Keratinocyte (primary cell): ENCODE results near the gene USH2A. TPM values are rescaled to one million over a fixed set of nuclear protein-coding genes. Genes with fewer than 3 reads are reported as not detected.
A peak's percentile ranks its signal among the peaks of the same experiment; 100 is the strongest.

ENCODE experiments used
- DNase-seq: peaks from one replicate; pipeline ENCODE4 v3.0.0-alpha.2; 2011; ENCODE audit warnings: low read depth, missing footprints, low spot score
- FAIRE-seq: peaks from 2 replicates; lab custom pipeline; 2011; peaks lifted over from hg19 to GRCh38; lab: Jason Lieb, UNC
- H2AFZ ChIP-seq: 2 replicates; pipeline ENCODE4 v1.6.0; 2012; ENCODE audit warnings: low read length, control low read depth, inconsistent platforms; ENCODE audit not compliant: control insufficient read depth
- H3K27ac ChIP-seq: 2 replicates; pipeline ENCODE4 v1.5.1; 2011; ENCODE audit warnings: low read length; ENCODE audit not compliant: control insufficient read depth, insufficient read depth
- H3K27me3 ChIP-seq: 3 replicates; pipeline ENCODE4 v1.6.0; 2011; ENCODE audit warnings: low read length; ENCODE audit not compliant: control insufficient read depth, insufficient read depth; ENCODE audit errors: extremely low read depth
- H3K36me3 ChIP-seq, 2 experiments: 2 replicates in 1 of 2; 3 replicates in 1 of 2; pipeline ENCODE4 v1.5.1; 2011; ENCODE audit warnings: low read length in 2 of 2, mild to moderate bottlenecking in 1 of 2; ENCODE audit not compliant: control insufficient read depth in 2 of 2, insufficient read depth in 2 of 2; ENCODE audit errors: extremely low read depth in 1 of 2
- H3K4me1 ChIP-seq: 3 replicates; pipeline ENCODE4 v1.5.1; 2011; ENCODE audit warnings: low read length; ENCODE audit not compliant: control insufficient read depth, insufficient read depth; ENCODE audit errors: extremely low read depth
- H3K4me2 ChIP-seq: 3 replicates; pipeline ENCODE4 v1.6.0; 2011; ENCODE audit warnings: low read depth, low read length; ENCODE audit not compliant: control insufficient read depth, insufficient read depth; ENCODE audit errors: extremely low read depth
- H3K4me3 ChIP-seq, 3 experiments: fragments of 200-600 bp in 1 of 3; sonication (generic) in 1 of 3; 2 replicates in 2 of 3; 3 replicates in 1 of 3; pipeline ENCODE4 v1.5.1; 2011 to 2016; ENCODE audit warnings: low read length in 3 of 3, mild to moderate bottlenecking in 3 of 3, control low read depth in 2 of 3, inconsistent platforms in 1 of 3, low read depth in 1 of 3, mixed read lengths in 1 of 3, mixed run types in 1 of 3, moderate library complexity in 1 of 3; ENCODE audit not compliant: control insufficient read depth in 2 of 3, insufficient read depth in 2 of 3; ENCODE audit errors: extremely low read depth in 1 of 3
- H3K79me2 ChIP-seq: 2 replicates; pipeline ENCODE4 v1.6.0; 2012; ENCODE audit warnings: low read length; ENCODE audit not compliant: control insufficient read depth, insufficient read depth
- H3K9ac ChIP-seq: 3 replicates; pipeline ENCODE4 v1.6.0; 2011; ENCODE audit warnings: low read length; ENCODE audit not compliant: control insufficient read depth, insufficient read depth; ENCODE audit errors: extremely low read depth
- H3K9me1 ChIP-seq: 3 replicates; pipeline ENCODE4 v1.6.0; 2011; ENCODE audit warnings: low read length; ENCODE audit not compliant: control insufficient read depth, insufficient read depth; ENCODE audit errors: extremely low read depth
- H3K9me3 ChIP-seq: 2 replicates; pipeline ENCODE4 v1.5.1; 2012; ENCODE audit warnings: low read depth, low read length; ENCODE audit not compliant: control insufficient read depth
- H4K20me1 ChIP-seq: 3 replicates; pipeline ENCODE4 v1.6.0; 2011; ENCODE audit warnings: low read length; ENCODE audit not compliant: control insufficient read depth, insufficient read depth; ENCODE audit errors: extremely low read depth
- EZH2 ChIP-seq: IDR thresholded peaks from one replicate; pipeline ENCODE4 v1.6.1; 2012; ENCODE audit warnings: inconsistent platforms, mild to moderate bottlenecking, low read length, moderate library complexity
- dilution Hi-C: fragments of 300-500 bp; cut with MboI; formaldehyde crosslinking; loops from one replicate; pipeline ENCODE4 v1.7.0; 2020; ENCODE audit warnings: low sequenced_read_pairs; ENCODE audit not compliant: extremely low pct_ligation_motif_present
- polyA plus RNA-seq, 5 experiments: library from polyadenylated mRNA; depleted of rRNA in 3 of 5; stranded (reverse) in 3 of 5; stranded (forward) in 1 of 5; unstranded in 1 of 5; fragments of >200 nt; gene quantifications; 1 replicate in 1 of 5; 2 replicates in 3 of 5; 3 replicates in 1 of 5; pipeline versions ENCODE4 v1.2.1 to v1.2.3, GENCODE V29; 2011 to 2012; ENCODE audit warnings: missing spikeins in 2 of 5, low read depth in 1 of 5, low replicate concordance in 1 of 5
- TF ChIP-seq, protein P1 (sequence below), 3 experiments: IDR thresholded peaks in 1 of 3; conservative IDR thresholded peaks in 1 of 3; optimal IDR thresholded peaks in 1 of 3; 2 replicates in 2 of 3; 3 replicates in 1 of 3; pipeline versions ENCODE3 to v1.5.1; 2011; ENCODE audit warnings: low read length in 3 of 3, mild to moderate bottlenecking in 3 of 3, moderate library complexity in 2 of 3, control low read depth in 1 of 3, inconsistent platforms in 1 of 3; ENCODE audit not compliant: insufficient read depth in 2 of 3; ENCODE audit errors: extremely low read depth in 1 of 3

The USH2A gene
- polyA plus RNA-seq, 1 donor (not counting 4 experiments of a cell fraction or from before 2014, with no cell fraction given), result not detected

DNA sequence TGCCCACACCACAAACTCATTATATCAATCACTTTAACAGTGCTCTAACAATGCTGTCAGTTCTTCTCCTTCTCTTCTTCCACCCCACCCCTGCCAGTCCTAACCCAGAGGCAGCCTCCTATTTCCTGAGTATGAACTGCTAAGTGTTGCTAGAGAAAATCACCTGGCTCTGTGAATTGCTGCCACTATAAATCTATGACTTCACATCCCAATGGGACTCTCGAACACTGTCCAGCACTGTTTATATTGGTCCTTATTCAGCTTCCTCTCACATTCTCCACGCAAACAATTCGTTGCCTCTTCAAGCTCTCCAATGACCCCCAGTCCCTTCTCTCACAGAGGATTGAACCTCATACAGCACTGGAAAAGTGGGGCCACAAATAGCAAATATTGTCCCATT lies 27.0 kb upstream of the USH2A start:
- Histone ChIP-seq H3K27ac (no peak overlapping the region), H3K9me1 (no peaks in the 10 kb centered on the region), H3K36me3 (no peaks in the 10 kb centered on the region), H3K4me2 (no peak overlapping the region), H4K20me1 (no peaks in the 10 kb centered on the region), H3K4me1 (peaks cover 3% of the 10 kb centered on the region), H3K9me3 (no peaks in the 10 kb centered on the region), H3K9ac (no peak overlapping the region), H3K4me3 (no peak overlapping the region), H2AFZ (no peak overlapping the region), H3K27me3 (no peaks in the 10 kb centered on the region), H3K79me2 (no peaks in the 10 kb centered on the region)
- DNase-seq, result no peak
- no peak for FAIRE-seq
- TF ChIP-seq EZH2, result no peak
- TF ChIP-seq, protein P1, sequence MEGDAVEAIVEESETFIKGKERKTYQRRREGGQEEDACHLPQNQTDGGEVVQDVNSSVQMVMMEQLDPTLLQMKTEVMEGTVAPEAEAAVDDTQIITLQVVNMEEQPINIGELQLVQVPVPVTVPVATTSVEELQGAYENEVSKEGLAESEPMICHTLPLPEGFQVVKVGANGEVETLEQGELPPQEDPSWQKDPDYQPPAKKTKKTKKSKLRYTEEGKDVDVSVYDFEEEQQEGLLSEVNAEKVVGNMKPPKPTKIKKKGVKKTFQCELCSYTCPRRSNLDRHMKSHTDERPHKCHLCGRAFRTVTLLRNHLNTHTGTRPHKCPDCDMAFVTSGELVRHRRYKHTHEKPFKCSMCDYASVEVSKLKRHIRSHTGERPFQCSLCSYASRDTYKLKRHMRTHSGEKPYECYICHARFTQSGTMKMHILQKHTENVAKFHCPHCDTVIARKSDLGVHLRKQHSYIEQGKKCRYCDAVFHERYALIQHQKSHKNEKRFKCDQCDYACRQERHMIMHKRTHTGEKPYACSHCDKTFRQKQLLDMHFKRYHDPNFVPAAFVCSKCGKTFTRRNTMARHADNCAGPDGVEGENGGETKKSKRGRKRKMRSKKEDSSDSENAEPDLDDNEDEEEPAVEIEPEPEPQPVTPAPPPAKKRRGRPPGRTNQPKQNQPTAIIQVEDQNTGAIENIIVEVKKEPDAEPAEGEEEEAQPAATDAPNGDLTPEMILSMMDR (optimal IDR thresholded peaks at IDR 0.05 in 1 of 3, IDR thresholded peaks at IDR 0.05 in 1 of 3, conservative IDR thresholded peaks at IDR 0.05 in 1 of 3; ENCODE audit: extremely low read depth in 1 of 3, insufficient read depth in 2 of 3, low read length in 3 of 3), result no peak
- dilution Hi-C loops, result no loop called here

DNA sequence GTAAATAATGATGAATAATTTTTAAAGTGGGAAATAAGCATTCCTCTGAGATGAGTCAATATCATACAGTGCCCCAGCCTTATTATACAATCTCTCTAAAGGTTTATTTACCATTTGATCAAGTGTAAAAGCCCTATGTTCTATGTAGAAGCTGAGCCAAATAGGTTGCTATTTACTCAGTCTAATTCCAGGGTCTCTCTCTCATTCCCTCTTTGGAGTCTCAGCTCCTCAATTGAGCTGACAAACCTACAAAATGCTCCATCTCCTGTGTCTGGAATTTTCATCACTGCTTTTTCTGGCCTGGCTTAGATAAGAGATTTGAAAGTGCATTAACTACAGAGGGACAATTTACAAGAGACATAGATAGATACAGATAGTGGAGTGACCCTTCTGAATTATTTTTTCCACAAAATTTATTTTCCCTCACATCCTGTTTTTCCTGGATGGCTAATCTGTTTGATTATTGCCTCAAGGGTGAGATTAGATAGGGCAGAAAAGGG lies 24.8 kb upstream of the USH2A start:
- no peak for TF ChIP-seq EZH2
- TF ChIP-seq, protein P1 (optimal IDR thresholded peaks at IDR 0.05 in 1 of 3, IDR thresholded peaks at IDR 0.05 in 1 of 3, conservative IDR thresholded peaks at IDR 0.05 in 1 of 3; ENCODE audit: extremely low read depth in 1 of 3, insufficient read depth in 2 of 3, low read length in 3 of 3), result no peak
- Histone ChIP-seq H3K9me1 (no peaks in the 10 kb centered on the region), H3K27ac (no peak overlapping the region), H3K9ac (no peak overlapping the region), H3K9me3 (no peaks in the 10 kb centered on the region), H3K27me3 (no peaks in the 10 kb centered on the region), H4K20me1 (no peaks in the 10 kb centered on the region), H3K4me2 (peak overlapping the region; percentile 10), H3K79me2 (no peaks in the 10 kb centered on the region), H3K4me1 (peaks cover 3% of the 10 kb centered on the region), H3K4me3 (no peak overlapping the region), H3K36me3 (no peaks in the 10 kb centered on the region), H2AFZ (no peak overlapping the region)
- dilution Hi-C loops, result no loop called here
- FAIRE-seq (no peak), DNase-seq (no peak)
